ENCODE measurements around the gene CFD. TPM values are rescaled to one million over a fixed set of nuclear protein-coding genes. Genes with fewer than 3 reads are reported as not detected.

CFD gene
- polyA plus RNA-seq, 1 donor (not counting 4 experiments of a cell fraction or from before 2014, with no cell fraction given), result 0.47 TPM

GRCh38 chr19:862581-863314 is 3.3 kb downstream of the CFD start:
- peak overlapping the region; percentile 32 for H3K4me2 ChIP-seq (ENCODE audit: control insufficient read depth, extremely low read depth, insufficient read depth, low read depth, low read length)
- H3K79me2 ChIP-seq (ENCODE audit: control insufficient read depth, insufficient read depth, low read length), result no peaks in the 10 kb centered on the region
- no peaks in the 10 kb centered on the region for H3K9me1 ChIP-seq (ENCODE audit: control insufficient read depth, extremely low read depth, insufficient read depth, low read length)
- peaks cover 12% of the 10 kb centered on the region for H3K27me3 ChIP-seq (ENCODE audit: control insufficient read depth, extremely low read depth, insufficient read depth, low read length)
- peaks cover 3% of the 10 kb centered on the region for H3K4me1 ChIP-seq (ENCODE audit: control insufficient read depth, extremely low read depth, insufficient read depth, low read length)
- DNase-seq (ENCODE audit: low read depth, low spot score) (no peak), FAIRE-seq (peak; percentile 55)
- dilution Hi-C loops (cut with MboI; ENCODE audit: extremely low pct_ligation_motif_present, low sequenced_read_pairs), result no loop called here
- H2AFZ ChIP-seq (ENCODE audit: control insufficient read depth, low read length), result no peak overlapping the region
- no peaks in the 10 kb centered on the region for H3K9me3 ChIP-seq (ENCODE audit: control insufficient read depth, low read depth, low read length)
- H3K9ac ChIP-seq (ENCODE audit: control insufficient read depth, extremely low read depth, insufficient read depth, low read length), result no peak overlapping the region
- peaks cover 0 to 2% of the 10 kb centered on the region in 2 experiments for H3K36me3 ChIP-seq (ENCODE audit: control insufficient read depth in 2 of 2, extremely low read depth in 1 of 2, insufficient read depth in 2 of 2, low read length in 2 of 2)
- H3K4me3 ChIP-seq (ENCODE audit: control insufficient read depth in 2 of 3, extremely low read depth in 1 of 3, insufficient read depth in 2 of 3, low read depth in 1 of 3, low read length in 3 of 3), result no peak overlapping the region
- H4K20me1 ChIP-seq (ENCODE audit: control insufficient read depth, extremely low read depth, insufficient read depth, low read length), result no peaks in the 10 kb centered on the region
- no peak overlapping the region for H3K27ac ChIP-seq (ENCODE audit: control insufficient read depth, insufficient read depth, low read length)
- no peak for TF ChIP-seq CTCF (optimal IDR thresholded peaks at IDR 0.05 in 1 of 3, IDR thresholded peaks at IDR 0.05 in 1 of 3, conservative IDR thresholded peaks at IDR 0.05 in 1 of 3; ENCODE audit: extremely low read depth in 1 of 3, insufficient read depth in 2 of 3, low read length in 3 of 3)

- Histone ChIP-seq H3K27me3 (ENCODE audit: control insufficient read depth, extremely low read depth, insufficient read depth, low read length) (peaks cover 12% of the 10 kb centered on the region), H3K9ac (ENCODE audit: control insufficient read depth, extremely low read depth, insufficient read depth, low read length) (no peak overlapping the region), H3K4me2 (ENCODE audit: control insufficient read depth, extremely low read depth, insufficient read depth, low read depth, low read length) (no peak overlapping the region), H3K36me3 (ENCODE audit: control insufficient read depth in 2 of 2, extremely low read depth in 1 of 2, insufficient read depth in 2 of 2, low read length in 2 of 2) (peaks cover 4 to 5% of the 10 kb centered on the region in 2 experiments), H3K9me1 (ENCODE audit: control insufficient read depth, extremely low read depth, insufficient read depth, low read length) (no peaks in the 10 kb centered on the region), H3K79me2 (ENCODE audit: control insufficient read depth, insufficient read depth, low read length) (no peaks in the 10 kb centered on the region), H3K4me3 (ENCODE audit: control insufficient read depth in 2 of 3, extremely low read depth in 1 of 3, insufficient read depth in 2 of 3, low read depth in 1 of 3, low read length in 3 of 3) (no peak overlapping the region), H4K20me1 (ENCODE audit: control insufficient read depth, extremely low read depth, insufficient read depth, low read length) (no peaks in the 10 kb centered on the region), H3K9me3 (ENCODE audit: control insufficient read depth, low read depth, low read length) (no peaks in the 10 kb centered on the region), H2AFZ (ENCODE audit: control insufficient read depth, low read length) (no peak overlapping the region), H3K4me1 (ENCODE audit: control insufficient read depth, extremely low read depth, insufficient read depth, low read length) (peaks cover 3% of the 10 kb centered on the region), H3K27ac (ENCODE audit: control insufficient read depth, insufficient read depth, low read length) (no peak overlapping the region)
- no peak for TF ChIP-seq EZH2 (IDR thresholded peaks at IDR 0.05; ENCODE audit: low read length)
- TF ChIP-seq CTCF (optimal IDR thresholded peaks at IDR 0.05 in 1 of 3, IDR thresholded peaks at IDR 0.05 in 1 of 3, conservative IDR thresholded peaks at IDR 0.05 in 1 of 3; ENCODE audit: extremely low read depth in 1 of 3, insufficient read depth in 2 of 3, low read length in 3 of 3), result no peak
- no peak for FAIRE-seq
- DNase-seq (ENCODE audit: low read depth, low spot score), result no peak
- dilution Hi-C loops (cut with MboI; ENCODE audit: extremely low pct_ligation_motif_present, low sequenced_read_pairs), result no loop called here
These were observed 3.8 kb downstream of the CFD start for GRCh38 chr19:863315-863620.
